ENCODE results near the gene GARIN5A. TPM values are rescaled to one million over a fixed set of nuclear protein-coding genes. Genes with fewer than 3 reads are reported as not detected.

Gene GARIN5A
- total and polyA plus RNA-seq, 11 donors: 0.51 to 6.4 (median 1.6) TPM

DNA sequence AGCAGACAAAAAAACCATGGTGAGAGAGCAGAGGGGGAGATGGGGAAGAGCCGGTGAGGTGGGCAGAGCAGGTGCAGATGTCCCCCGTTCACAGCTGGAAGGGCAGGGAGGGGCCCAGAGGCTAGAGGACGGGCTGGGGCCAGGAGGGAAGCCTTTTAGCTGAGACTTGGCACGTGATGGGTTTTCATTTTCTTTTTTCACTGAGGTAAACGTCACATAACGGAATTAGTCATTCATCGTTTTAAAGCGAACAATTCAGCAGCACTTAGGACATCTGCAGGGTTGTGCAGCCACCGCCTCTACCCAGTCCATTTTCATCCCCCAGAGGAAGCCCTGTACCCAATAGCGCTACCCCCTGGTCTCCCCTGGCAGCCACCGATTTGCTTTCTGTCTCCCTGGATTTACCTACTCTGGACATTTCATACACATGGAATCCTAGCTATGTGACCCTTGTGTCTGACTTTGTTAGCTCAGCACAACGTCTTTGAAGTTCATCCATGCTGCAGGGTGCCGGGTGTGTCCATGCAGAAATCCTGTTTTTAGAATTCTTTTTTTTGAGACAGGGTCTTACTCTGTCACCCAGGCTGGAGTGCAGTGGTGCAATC, 16.4 kb downstream of the GARIN5A start:
- Histone ChIP-seq H3K4me3 (no peak overlapping the region), H3K9me3 (no peaks in the 10 kb centered on the region), H3K36me3 (no peaks in the 10 kb centered on the region), H3K4me1 (no peaks in the 10 kb centered on the region), H3K27me3 (peaks cover 3 to 52% (median 19%) of the 10 kb centered on the region in 9 donors), H3K27ac (no peak overlapping the region)
- 29 to 35% (median 34%) methylated on average over 13 of the region's 13 CpGs for WGBS, 4 donors
- ATAC-seq (no peak), DNase-seq (no peak)
- intact Hi-C loops (cut with DNase I): loop anchor here in 7 of 10 donors (2.0 to 5.0 kb wide), 3 partner anchors 91 to 103 kb away; partner anchors contain the start of gene NAPSA (in 3 of the 7)
- TF ChIP-seq POLR2A (IDR thresholded peaks at IDR 0.05): no peak
- TF ChIP-seq, protein P1, sequence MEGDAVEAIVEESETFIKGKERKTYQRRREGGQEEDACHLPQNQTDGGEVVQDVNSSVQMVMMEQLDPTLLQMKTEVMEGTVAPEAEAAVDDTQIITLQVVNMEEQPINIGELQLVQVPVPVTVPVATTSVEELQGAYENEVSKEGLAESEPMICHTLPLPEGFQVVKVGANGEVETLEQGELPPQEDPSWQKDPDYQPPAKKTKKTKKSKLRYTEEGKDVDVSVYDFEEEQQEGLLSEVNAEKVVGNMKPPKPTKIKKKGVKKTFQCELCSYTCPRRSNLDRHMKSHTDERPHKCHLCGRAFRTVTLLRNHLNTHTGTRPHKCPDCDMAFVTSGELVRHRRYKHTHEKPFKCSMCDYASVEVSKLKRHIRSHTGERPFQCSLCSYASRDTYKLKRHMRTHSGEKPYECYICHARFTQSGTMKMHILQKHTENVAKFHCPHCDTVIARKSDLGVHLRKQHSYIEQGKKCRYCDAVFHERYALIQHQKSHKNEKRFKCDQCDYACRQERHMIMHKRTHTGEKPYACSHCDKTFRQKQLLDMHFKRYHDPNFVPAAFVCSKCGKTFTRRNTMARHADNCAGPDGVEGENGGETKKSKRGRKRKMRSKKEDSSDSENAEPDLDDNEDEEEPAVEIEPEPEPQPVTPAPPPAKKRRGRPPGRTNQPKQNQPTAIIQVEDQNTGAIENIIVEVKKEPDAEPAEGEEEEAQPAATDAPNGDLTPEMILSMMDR (IDR thresholded peaks at IDR 0.05): no peak

DNA sequence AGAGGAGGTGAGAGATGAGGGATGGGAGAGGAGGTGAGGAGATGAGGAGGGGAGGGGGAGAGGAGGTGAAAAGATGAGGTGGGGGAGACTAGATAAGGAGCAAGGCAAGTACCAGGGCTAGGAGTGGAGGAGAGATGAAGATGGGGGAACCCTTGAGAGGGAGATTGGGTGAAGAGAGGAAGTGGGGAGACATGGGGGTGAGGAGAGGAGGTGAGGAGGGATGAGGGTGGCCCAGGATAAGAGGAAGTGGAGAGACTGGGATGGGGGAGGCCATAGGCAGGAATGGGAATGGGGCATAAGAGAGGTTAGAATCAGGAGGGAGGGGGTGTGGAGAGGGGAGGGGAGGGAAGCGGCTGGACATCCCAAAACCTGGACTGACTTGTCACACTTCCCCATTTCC, 17.0 kb downstream of the GARIN5A start:
- no peak for ATAC-seq
- no peak overlapping the region for H3K27ac ChIP-seq
- H3K27me3 ChIP-seq: peaks cover 3 to 56% (median 19%) of the 10 kb centered on the region in 9 donors
- H3K36me3 ChIP-seq: no peaks in the 10 kb centered on the region
- DNase-seq: no peak
- H3K4me3 ChIP-seq: no peak overlapping the region
- TF ChIP-seq POLR2A (IDR thresholded peaks at IDR 0.05): no peak
- TF ChIP-seq, protein P1 (IDR thresholded peaks at IDR 0.05): no peak
- no peaks in the 10 kb centered on the region for H3K9me3 ChIP-seq
- 36 to 82% (median 68%) methylated on average over 1 of the region's 1 CpG for WGBS, 4 donors
- no peaks in the 10 kb centered on the region for H3K4me1 ChIP-seq
- intact Hi-C loops (cut with DNase I): loop anchor here in 7 of 10 donors (2.0 to 5.0 kb wide), 3 partner anchors 91 to 103 kb away; partner anchors contain the start of gene NAPSA (in 3 of the 7)

DNA sequence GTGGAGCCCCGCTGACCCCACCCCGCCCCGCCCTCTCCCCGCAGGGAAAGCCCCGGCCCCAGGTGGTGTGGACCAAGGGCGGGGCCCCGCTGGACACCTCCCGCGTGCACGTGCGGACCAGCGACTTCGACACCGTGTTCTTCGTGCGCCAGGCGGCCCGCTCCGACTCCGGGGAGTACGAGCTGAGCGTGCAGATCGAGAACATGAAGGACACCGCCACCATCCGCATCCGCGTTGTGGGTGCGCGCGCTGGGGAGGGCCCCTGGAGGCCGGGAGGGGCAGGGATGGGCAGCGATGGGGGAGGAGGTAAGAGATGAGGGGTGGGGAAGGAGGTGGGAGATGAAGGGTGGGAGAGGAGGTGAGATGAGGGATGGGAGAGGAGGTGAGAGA, 17.6 kb downstream of the GARIN5A start:
- Histone ChIP-seq H3K4me3 (no peak overlapping the region), H3K4me1 (no peaks in the 10 kb centered on the region), H3K27ac (no peak overlapping the region), H3K27me3 (peaks cover 3 to 51% (median 19%) of the 10 kb centered on the region in 9 donors), H3K9me3 (no peaks in the 10 kb centered on the region), H3K36me3 (no peaks in the 10 kb centered on the region)
- no peak for TF ChIP-seq POLR2A (IDR thresholded peaks at IDR 0.05)
- TF ChIP-seq, protein P1 (IDR thresholded peaks at IDR 0.05): no peak
- ATAC-seq: no peak
- WGBS, 4 donors: 58 to 84% (median 65%) methylated on average over 13 to 32 of the region's 32 CpGs
- no peak for DNase-seq
- intact Hi-C loops (cut with DNase I): no loop called here

DNA sequence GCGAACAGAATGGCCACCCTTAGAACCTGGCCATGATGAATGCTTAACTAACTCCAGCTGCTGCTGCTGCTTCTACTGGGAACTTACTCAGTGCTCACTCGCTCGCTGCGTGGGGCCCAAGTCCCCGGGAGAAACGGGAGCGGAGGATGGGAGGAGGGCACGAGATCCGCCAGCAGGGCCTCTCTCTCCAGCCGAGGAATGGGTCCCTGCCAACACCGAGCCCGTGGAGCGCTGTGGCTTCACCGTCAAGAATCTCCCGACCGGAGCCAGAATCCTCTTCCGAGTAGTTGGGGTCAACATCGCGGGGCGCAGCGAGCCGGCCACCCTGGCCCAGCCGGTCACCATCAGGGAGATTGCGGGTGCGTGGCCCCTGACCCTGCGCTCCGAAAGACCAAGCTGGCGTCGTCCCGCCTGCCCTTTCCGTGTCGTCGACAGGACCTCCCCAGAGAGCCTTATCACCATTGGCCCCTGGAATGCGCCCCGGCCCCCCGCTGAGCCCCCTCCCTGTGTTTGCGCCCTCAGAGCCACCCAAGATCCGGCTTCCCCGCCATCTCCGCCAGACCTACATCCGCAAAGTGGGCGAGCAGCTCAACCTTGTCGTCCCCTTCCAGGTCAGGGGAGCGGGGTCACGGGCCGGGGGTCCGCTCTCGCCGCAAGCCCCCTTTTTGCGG, 18.1 kb downstream of the GARIN5A start:
- WGBS, 4 donors: 27 to 50% (median 39%) methylated on average over 16 to 50 of the region's 50 CpGs
- TF ChIP-seq, protein P1 (IDR thresholded peaks at IDR 0.05): no peak
- no peak for TF ChIP-seq POLR2A (IDR thresholded peaks at IDR 0.05)
- Histone ChIP-seq H3K27me3 (peaks cover 3 to 48% (median 19%) of the 10 kb centered on the region in 9 donors), H3K27ac (no peak overlapping the region), H3K9me3 (no peaks in the 10 kb centered on the region), H3K4me1 (no peaks in the 10 kb centered on the region), H3K36me3 (no peaks in the 10 kb centered on the region), H3K4me3 (no peak overlapping the region)
- DNase-seq (no peak), ATAC-seq (no peak)
- intact Hi-C loops (cut with DNase I): no loop called here

Data from heart left ventricle (tissue), 16 donors.